Esophagus squamous epithelium (tissue), 4 donors: Measurements from ENCODE around the gene DLGAP4.

Experiments
- CTCF ChIP-seq, 6 experiments: fragments of 450-650 bp in 4 of 6; fragments of 200-600 bp in 2 of 6; sonication (generic) in 2 of 6; IDR thresholded peaks; one replicate each; pipeline ENCODE4 v1.5.1; 2016 to 2019; ENCODE audit warnings: antibody characterized with exemption in 6 of 6, mild to moderate bottlenecking in 4 of 6, moderate library complexity in 4 of 6
- POLR2A ChIP-seq, 4 donors: fragments of 450-650 bp; IDR thresholded peaks; one replicate each; pipeline ENCODE4 v1.6.1; 2017; ENCODE audit warnings: antibody characterized with exemption in 4 of 4, mild to moderate bottlenecking in 4 of 4, moderate library complexity in 3 of 4

DNA sequence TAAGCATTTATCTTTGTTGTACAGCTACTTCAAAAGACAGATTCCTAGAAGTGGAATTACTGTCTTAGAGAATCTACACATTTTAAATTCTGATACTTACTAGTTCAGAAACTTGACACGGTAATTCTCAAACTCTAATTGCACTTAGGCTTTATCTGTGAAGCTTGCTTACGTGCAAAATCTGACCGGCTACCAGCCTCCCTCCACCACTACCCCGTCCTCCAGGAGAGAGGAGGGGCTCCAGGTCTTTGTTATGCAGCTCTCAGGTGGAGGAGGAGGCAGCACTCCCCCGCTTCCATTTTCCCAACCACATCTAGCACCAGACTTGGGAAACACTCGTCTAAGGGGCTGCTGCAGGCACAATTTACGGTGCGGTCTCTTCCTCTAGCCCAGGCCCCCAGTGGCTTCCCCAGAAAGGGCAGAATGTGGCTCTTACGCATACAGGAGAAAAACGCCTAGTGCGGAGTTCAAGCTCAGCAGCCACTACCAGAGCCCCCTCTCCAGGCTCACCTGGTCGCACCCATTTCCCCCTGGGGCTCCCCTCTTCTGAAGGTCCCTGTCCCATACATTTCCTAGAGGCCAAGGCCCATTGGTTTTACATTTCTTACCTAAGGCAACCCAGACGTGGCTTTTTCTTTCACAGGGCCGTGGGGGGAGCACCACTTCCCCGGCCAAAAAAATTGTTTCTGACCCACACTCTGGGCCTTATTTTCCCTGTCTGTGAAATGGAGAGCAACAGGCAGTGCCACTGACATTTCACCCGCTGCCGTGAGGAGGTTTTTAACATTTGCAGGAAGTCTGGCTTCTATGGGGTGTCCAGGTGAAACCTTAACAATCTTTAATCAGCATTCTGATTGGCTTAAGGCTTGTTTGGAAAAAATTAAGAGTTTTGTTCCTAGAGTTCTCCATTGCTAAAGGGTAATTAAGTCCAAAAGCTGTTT is 265.7 kb downstream of the DLGAP4 start:
- no peak for TF ChIP-seq CTCF (IDR thresholded peaks at IDR 0.05)
- TF ChIP-seq POLR2A (IDR thresholded peaks at IDR 0.05): no peak
